Panc1 (cell line): ENCODE measurements around the gene GMDS. TPM values are rescaled to one million over a fixed set of nuclear protein-coding genes. Genes with fewer than 3 reads are reported as not detected.

Experiments
- ATAC-seq: fragments of 200-7000 bp; cut with Tn5 transposase; 2 replicates; pipeline ENCODE4 v1.9.1; 2020; ENCODE audit warnings: mild to moderate bottlenecking, moderate library complexity
- BruUV-seq: library from RNA; stranded (reverse); fragments of 400-500 nt; replicated peaks from 2 replicates; lab custom pipeline; 2021; lab: Mats Ljungman, UMichigan
- CTCF ChIA-PET: fragments of 300-600 bp; sonication (Branson Sonifier 250); formaldehyde crosslinking; loops from one replicate; lab custom pipeline; 2022; ENCODE audit warnings: antibody characterized with exemption; lab: Charles Lee
- POLR2A ChIA-PET: fragments of 300-600 bp; sonication (Branson Sonifier 250); formaldehyde crosslinking; loops from one replicate; lab custom pipeline; 2022; ENCODE audit warnings: antibody characterized with exemption; lab: Charles Lee
- DNase-seq: peaks from one replicate; pipeline ENCODE4 v3.0.0-alpha.2; 2010; ENCODE audit warnings: low read depth, low spot score
- H3K27ac ChIP-seq: 2 replicates; pipeline ENCODE4 v1.5.1; 2011; ENCODE audit warnings: mild to moderate bottlenecking, low read length, inconsistent platforms
- H3K27me3 ChIP-seq: fragments of 200-500 bp; sonication (Bioruptor generic); 2 replicates; pipeline ENCODE4 v1.6.0; 2014; ENCODE audit warnings: low read length, inconsistent platforms; ENCODE audit not compliant: control insufficient read depth, insufficient read depth
- H3K36me3 ChIP-seq: fragments of 200-500 bp; sonication (Bioruptor generic); 2 replicates; pipeline ENCODE4 v1.5.1; 2014; ENCODE audit warnings: inconsistent platforms, mild to moderate bottlenecking, low read length, moderate library complexity; ENCODE audit not compliant: control insufficient read depth, insufficient read depth
- H3K4me1 ChIP-seq: 2 replicates; pipeline ENCODE4 v1.5.1; 2011; ENCODE audit warnings: inconsistent platforms, mild to moderate bottlenecking, low read length, moderate library complexity; ENCODE audit not compliant: control insufficient read depth, insufficient read depth
- H3K4me3 ChIP-seq, 2 experiments: 2 replicates each; pipeline ENCODE4 v1.5.1; 2011 to 2012; ENCODE audit warnings: low read depth in 2 of 2, low read length in 2 of 2, mild to moderate bottlenecking in 2 of 2, inconsistent platforms in 1 of 2, moderate library complexity in 1 of 2
- H3K9me3 ChIP-seq: fragments of 200-500 bp; sonication (Bioruptor generic); 2 replicates; pipeline ENCODE4 v1.5.1; 2014; ENCODE audit warnings: low read depth, mild to moderate bottlenecking, inconsistent platforms, low read length, moderate library complexity; ENCODE audit not compliant: control insufficient read depth, insufficient read depth
- POLR2AphosphoS5 ChIP-seq: IDR thresholded peaks from 2 replicates; pipeline ENCODE4 v1.6.1; 2012; ENCODE audit warnings: mild to moderate bottlenecking, low read depth, low read length, moderate library complexity
- REST ChIP-seq, 2 experiments: IDR thresholded peaks; 2 replicates each; pipeline ENCODE4 v1.6.1; 2011 to 2012; ENCODE audit warnings: low read depth in 2 of 2, control low read depth in 1 of 2, low read length in 1 of 2, mild to moderate bottlenecking in 1 of 2, moderate library complexity in 1 of 2; ENCODE audit not compliant: insufficient read depth in 1 of 2
- SIN3A ChIP-seq: IDR thresholded peaks from 2 replicates; pipeline ENCODE4 v1.6.1; 2012; ENCODE audit warnings: low read depth, mild to moderate bottlenecking, low read length, moderate library complexity, borderline replicate concordance; ENCODE audit not compliant: insufficient read depth
- TCF7L2 ChIP-seq: IDR thresholded peaks from 2 replicates; pipeline ENCODE4 v1.6.1; 2011; ENCODE audit warnings: mild to moderate bottlenecking, low read depth, low read length, inconsistent platforms
- in situ Hi-C: cut with HindIII; loops from 2 replicates; pipeline ENCODE4 v1.10.0; 2016; ENCODE audit warnings: low sequenced_read_pairs, low pct_unique_long_range_greater_than_20kb
- intact Hi-C: fragments of 100-400 bp; cut with micrococcal nuclease; formaldehyde crosslinking; loops from one replicate; pipeline ENCODE4 v1.10.0; 2022; ENCODE audit not compliant: unreplicated experiment
- total RNA-seq: library from RNA; stranded (reverse); gene quantifications from one replicate; pipeline ENCODE4 v1.2.1, GENCODE V29; 2021; ENCODE audit not compliant: unreplicated experiment
- TF ChIP-seq, protein P1 (sequence below): fragments of 450-650 bp; IDR thresholded peaks from 2 replicates; pipeline ENCODE4 v1.5.1; 2017; ENCODE audit warnings: mild to moderate bottlenecking

Gene GMDS
- total RNA-seq, 1 experiment from 2014 or later: 9.8 TPM

DNA sequence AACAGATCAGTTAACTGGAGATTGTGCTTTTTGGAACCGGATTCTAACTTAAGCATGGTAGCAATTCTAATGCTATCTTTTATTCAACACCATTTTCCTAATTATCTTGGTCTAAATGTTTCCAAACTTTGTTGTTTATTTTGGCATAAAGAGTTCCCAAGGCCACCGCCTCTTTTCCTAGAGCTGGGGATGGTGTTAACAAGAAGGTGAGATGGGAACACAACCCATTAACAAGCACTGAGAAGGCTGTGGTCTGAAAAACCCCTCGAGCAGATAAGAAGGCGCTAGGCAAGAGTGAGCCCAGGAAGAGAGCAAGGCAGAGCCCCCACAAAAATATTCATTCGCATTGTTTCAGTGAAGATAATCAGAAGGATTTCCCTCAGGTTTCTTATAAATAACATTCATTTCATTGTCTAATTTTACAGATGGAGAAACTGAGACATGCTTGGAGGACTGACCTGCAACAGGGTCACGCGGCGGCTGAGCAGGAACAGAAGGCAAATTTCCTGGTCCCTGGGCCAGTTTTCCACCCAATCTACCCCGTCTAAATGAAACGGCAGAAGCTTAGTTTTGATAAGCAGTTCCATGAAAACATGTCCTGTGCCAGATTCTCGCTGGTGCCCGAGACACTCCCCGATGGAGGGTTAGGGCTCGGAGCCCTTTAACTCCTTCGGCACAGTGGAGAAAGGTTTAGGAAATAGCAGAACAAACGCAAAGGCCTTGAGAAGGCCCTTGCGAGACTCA lies 480.1 kb downstream of the GMDS start:
- ATAC-seq: no peak
- no peak for DNase-seq
- ChIA-PET POLR2A (no interaction called here), CTCF (no interaction called here)
- H3K27me3 ChIP-seq: no peaks in the 10 kb centered on the region
- H3K27ac ChIP-seq: no peak overlapping the region
- TF ChIP-seq, protein P1, sequence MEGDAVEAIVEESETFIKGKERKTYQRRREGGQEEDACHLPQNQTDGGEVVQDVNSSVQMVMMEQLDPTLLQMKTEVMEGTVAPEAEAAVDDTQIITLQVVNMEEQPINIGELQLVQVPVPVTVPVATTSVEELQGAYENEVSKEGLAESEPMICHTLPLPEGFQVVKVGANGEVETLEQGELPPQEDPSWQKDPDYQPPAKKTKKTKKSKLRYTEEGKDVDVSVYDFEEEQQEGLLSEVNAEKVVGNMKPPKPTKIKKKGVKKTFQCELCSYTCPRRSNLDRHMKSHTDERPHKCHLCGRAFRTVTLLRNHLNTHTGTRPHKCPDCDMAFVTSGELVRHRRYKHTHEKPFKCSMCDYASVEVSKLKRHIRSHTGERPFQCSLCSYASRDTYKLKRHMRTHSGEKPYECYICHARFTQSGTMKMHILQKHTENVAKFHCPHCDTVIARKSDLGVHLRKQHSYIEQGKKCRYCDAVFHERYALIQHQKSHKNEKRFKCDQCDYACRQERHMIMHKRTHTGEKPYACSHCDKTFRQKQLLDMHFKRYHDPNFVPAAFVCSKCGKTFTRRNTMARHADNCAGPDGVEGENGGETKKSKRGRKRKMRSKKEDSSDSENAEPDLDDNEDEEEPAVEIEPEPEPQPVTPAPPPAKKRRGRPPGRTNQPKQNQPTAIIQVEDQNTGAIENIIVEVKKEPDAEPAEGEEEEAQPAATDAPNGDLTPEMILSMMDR: no peak
- TF ChIP-seq POLR2AphosphoS5: no peak
- TF ChIP-seq REST (IDR thresholded peaks at IDR 0.05; ENCODE audit: insufficient read depth in 1 of 2, low read depth in 2 of 2, low read length in 1 of 2): no peak
- TF ChIP-seq TCF7L2: no peak
- no peak for TF ChIP-seq SIN3A
- in situ Hi-C loops: no loop called here
- no peaks in the 10 kb centered on the region for H3K9me3 ChIP-seq
- H3K4me1 ChIP-seq: no peaks in the 10 kb centered on the region
- intact Hi-C loops: no loop called here
- no peak overlapping the region for H3K4me3 ChIP-seq
- H3K36me3 ChIP-seq: no peaks in the 10 kb centered on the region
- no TSS peak for BruUV-seq

GRCh38 chr6:1764397-1764987 lies 480.9 kb downstream of the GMDS start:
- TF ChIP-seq POLR2AphosphoS5 (no peak), REST (IDR thresholded peaks at IDR 0.05; ENCODE audit: insufficient read depth in 1 of 2, low read depth in 2 of 2, low read length in 1 of 2) (no peak), TCF7L2 (no peak), SIN3A (no peak)
- TF ChIP-seq, protein P1: no peak
- ATAC-seq: no peak
- CTCF ChIA-PET: no interaction called here
- Histone ChIP-seq H3K4me3 (no peak overlapping the region), H3K27ac (no peak overlapping the region), H3K36me3 (no peaks in the 10 kb centered on the region), H3K27me3 (no peaks in the 10 kb centered on the region), H3K9me3 (no peaks in the 10 kb centered on the region), H3K4me1 (no peaks in the 10 kb centered on the region)
- POLR2A ChIA-PET: no interaction called here
- in situ Hi-C loops: no loop called here
- DNase-seq: no peak
- BruUV-seq: no TSS peak
- intact Hi-C loops: no loop called here
